Stimulated activated CD8-positive, alpha-beta memory T cell treated with anti-CD3 and anti-CD28 coated beads, Interleukin-4, amount 100 ng/mL, for 4 hours (primary cell): ENCODE results near the gene SGF29.
"Not testable (repeated sequence)": the region's sequence is repeated elsewhere in the genome, so short reads cannot be mapped to it uniquely, and the experiment has no call there.

Experiments used
- DNase-seq, 2 donors: peaks; one replicate each; pipeline ENCODE4 v3.0.0-alpha.2; 2020; ENCODE audit warnings: low read depth in 2 of 2, low spot score in 1 of 2

SGF29 gene

DNA sequence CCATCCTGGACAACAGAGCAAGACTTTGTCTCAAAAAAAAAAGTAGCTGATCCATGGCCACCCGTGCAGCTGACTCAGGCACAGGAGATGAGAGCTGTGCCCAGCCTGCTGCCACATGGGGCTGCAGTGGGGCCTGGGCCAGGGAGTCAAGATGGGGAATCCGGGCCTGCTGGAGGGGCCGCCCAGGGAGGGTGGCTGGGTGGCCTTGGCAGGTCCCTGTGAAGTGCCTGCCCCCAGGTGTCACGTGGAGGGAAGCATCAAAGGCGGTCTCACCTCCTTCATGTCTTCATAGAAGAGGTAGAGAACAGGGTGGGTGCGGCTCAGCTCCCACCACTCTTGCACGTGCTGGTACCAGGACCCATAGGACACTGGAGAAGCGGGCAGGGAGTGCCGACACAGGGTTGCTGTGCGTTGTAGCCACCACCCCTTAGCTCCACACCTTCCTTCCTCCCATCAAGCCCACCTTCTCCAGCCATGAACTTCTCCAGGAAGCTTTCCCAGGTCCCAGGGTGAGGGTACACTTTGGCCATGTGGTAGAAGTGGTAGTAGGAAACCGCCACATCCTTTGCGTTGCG lies 39.3 kb downstream of the SGF29 start:
- no peak for DNase-seq

DNA sequence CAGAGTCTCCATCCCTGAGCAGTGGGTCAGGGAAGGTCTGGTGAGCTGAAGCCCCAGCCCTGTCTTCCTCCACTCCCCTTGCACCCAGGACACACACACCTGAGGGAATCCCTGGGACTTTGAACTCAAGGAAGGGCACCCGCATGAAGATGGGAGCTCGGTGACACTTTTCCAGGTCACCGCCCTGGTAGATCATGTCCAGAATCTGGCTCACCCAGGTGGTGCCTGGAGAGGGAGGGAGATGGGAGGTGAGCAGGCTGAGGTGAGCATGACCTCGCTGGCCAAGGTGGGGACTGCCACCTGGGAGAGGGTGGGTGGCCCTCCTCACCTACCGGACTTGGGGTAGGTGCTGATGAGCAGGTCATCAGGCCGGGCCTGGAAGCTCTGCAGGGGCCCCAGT lies 41.7 kb downstream of the SGF29 start:
- DNase-seq: not testable (repeated sequence)

DNA sequence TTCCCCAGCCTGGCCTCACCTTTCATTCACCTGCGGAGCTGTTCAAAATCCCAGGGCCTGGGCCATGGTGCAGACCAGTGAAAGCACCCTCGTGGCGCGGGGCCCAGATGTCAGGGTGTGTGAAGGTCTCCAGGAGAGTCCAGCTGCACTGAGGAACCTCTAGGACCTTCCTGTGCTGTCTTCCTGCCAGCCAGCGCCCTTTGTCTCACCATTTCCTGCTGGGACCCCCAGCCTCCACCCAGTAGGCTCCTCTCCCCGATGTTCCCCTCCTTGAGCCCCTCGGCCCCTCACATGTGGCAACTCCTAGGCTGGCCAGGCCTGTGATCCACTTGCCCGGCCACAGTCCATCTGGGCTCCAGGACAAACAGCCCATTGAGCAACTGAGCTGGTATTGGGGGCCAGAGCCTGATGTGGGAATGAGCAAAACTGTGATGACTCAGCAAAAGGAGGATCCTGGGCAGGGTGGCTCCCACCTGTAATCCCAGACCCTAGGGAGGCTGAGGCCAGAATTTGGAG lies 42.5 kb downstream of the SGF29 start:
- no peak for DNase-seq

DNA sequence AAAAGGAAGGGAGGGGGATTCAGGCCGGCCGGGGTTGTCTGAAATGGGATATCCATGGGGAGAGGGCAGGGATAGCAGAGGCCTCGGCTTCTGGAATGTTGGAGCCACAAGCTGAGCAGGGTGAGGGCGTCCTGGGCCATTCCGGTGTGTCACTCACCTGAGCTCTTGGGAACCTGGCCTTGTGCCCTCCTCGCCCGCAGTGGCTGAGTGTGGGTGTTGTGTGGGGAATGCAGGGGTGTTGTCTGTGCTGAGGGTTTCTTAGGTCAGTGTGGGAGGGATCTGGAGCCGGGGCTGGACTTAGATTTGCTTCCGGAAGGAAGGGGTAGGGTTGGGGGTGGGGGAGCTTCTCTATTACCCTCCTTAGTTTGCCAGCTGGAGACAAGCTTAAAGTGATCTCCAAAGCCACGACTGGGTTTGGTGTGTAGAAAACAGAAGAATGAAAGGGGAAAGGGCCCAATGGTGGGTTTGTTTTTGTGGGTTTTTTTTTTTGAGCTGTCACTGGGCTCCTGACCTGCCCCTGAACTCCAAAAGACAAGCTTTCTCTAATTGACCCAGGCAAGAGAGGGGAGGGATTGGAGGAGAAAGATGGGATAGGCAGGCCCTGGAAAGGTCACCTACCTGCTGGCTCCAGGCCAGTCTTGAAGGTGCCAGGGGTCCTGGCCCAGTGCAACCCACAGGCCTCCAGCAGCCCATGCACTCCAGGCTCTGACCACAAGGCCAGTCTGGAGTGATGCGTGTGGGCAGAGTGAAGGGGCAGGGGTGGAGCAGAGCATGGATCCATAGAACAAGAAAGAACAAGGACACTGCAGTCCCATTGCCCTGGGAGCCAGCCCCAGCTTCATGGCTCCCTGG lies 43.3 kb downstream of the SGF29 start, which contains the start of gene SULT1A2:
SULT1A2 (minus strand) TSS at position 211 of the 852 bp plus-strand sequence. CDS start 1,120 bp downstream, outside the sequence.
- DNase-seq: no peak

DNA sequence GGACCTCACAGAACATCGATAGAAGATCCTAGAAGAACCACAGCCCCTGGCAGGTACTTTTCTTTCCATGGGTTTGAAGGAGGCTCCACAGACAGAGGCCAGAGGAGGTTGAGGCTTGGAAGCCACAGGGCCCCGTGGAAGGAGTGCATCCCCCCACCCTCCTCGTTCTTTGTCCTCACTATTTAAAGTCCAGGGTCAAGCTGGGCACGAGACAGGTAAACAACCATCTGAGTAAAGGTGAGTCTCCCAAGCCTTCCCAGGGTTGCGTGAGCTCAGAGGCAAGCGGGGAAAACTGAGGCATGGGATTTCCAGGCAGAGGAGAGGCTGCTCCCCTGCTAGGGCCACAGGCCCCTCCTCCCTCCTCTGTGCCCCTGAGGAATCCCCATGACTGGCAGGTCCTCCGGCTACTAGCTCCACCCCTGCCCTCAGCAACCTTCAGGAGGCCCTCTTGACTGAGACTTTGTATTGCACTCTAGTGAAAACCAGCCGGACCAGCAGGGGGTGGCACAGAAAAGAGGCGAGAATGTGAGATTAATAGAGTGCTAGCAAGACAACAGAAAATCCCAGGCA lies 44.1 kb downstream of the SGF29 start:
- DNase-seq: no peak

DNA sequence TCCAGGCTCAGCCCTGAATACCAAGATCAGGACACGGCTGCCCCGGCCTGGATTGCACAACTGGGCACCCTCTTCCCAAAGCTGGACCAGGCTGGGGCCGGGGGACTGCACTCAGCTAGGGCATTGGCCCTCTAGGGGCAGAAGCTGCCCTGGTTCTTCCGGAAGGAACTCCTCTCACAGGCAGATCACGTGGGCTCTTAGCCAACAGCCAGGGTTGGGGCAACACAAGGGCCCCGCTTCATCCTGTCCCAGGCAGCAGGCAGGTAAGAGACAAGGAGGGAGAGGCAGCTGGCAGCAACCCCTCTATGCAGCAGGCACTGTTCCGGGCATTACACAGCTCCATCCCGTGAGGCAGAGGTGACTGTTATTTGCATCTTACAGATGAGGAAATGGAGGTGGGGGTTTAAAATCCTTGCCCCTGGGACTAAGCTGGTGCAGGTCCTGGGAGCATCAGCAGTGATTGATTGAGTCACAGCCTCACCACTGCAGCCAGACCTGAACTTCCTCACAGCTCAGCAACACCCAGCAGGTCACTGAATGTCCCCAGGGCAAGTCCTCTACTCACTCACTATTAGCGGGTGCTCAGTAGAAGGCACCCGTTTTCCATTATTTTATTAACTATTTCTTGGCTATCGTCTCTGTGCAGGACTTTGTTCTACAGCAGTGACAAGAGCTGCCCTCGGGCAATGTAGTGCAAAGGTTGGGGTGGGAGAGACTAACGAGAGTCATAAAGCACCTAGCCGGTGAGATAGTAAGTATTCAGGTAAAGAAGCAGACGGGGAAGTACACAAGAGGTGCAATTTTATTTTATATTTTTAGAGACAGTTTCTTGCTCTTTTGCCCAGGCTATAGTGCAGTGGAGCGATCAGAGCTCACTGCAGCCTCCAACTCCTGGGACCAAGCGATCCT lies 45.9 kb downstream of the SGF29 start:
- not testable (repeated sequence) for DNase-seq

DNA sequence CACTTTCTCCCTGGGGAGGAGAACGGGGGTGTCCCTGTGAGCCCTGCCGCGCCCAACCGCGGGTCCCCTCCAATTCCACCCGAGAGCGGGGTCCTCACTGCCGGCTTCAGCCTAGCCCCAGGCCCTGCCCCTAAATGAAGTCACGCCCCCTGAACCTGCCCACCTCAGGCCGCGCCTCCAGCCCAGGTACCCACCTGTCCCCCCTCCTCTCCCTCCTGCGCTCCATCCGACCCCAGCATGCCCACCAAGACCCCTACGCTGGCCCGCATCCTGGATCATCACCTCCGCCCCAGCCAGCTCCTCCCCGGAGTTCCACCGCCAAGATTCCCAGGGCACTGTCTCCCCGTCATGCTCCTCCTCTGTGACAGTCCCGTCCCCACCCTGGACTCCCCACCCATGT lies 47.2 kb downstream of the SGF29 start:
- DNase-seq: not testable (repeated sequence)

DNA sequence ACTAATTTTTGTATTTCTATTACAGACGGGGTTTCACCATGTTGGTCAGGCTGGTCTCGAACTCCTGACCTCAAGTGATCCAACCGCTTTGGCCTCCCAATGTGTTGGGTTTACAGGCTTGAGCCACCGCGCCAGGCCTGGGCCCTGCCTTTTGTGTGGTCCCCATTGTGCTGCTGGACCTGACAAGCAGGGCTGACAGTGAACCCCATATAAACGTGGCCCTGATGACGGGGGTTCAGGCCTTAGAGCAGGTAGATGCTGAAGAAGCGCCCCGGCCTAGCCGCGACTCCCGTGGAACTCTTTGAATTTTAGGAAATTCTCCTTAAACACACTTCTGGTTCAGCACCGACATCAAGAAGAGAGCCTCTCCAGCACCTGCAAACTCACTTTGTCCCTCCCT lies 47.9 kb downstream of the SGF29 start:
- not testable (repeated sequence) for DNase-seq

DNA sequence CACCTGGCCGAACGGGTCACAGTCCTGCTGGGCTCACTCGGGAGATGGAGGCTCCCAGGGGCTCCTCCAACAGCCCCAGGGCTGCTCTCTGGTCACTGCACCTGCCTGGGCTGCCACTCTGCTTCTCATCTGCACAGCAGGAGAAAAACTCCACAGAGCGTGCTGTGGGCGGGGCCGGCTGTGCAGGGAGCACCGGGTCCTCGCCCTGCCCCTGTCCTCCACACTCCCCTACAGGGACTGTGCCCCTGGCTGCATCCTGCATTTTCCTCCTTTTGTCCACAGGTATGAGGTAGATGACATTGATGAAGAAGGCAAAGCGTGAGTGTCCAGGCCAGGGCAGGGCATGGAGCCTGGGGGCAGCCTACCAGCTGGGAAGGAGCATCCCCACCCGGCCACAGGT lies 48.3 kb downstream of the SGF29 start:
- not testable (repeated sequence) for DNase-seq

DNA sequence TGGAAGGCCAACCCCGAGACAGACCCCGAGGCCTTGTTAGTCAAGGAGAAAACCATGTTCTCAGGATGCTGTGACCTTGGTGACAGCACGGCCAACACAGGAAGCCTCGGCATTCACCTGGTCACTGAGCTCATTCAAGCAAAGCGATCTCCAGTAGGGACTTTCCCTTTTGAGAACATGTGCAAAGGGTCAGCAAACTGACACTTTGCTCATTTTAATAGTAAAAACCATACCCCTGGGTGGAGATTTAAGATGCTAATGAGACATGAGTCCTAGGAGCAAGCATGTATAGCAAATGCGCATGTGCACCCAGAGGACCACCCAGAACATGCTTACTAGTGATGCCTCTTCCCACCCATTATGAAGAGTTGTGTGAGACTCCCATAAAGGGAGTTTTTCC lies 48.8 kb downstream of the SGF29 start:
- DNase-seq: no peak

DNA sequence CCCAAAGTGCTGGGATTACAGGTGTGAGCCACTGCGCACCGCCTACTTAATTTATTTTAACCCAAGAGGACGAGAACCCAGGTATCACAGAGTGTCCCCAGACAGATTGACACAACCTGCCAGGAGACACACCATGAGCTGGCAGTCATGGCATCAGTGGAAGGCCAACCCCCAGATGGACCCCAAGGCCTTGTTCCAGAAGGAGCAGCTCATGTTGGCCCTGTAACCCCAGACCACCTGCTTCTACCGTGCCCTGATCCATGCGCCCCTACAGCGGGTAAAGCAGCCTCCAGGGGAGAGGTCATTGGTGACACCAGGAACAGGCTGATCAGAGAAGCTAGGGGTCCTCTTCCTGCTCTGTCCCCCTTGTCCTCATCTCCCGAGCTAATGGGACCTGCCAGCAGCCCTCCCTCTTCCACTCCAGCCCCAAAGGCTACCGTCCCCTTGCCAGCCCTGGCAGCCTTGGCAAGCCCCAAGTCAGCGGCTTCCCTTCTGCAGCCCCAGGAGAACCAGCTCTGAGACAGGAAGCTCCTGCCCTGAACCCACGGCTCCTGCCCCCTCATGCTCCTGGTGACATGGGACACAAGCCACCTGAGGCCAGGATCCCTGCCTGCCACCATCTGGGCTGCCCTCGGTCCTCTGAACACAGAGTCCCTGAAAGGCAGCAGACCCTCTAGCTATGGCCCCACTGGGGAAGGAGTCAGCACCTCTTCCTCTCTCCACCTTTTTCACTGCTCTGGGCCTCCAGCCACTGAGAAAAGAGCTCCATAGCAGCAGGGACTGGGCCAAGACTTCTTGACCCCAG lies 49.9 kb downstream of the SGF29 start:
- no peak for DNase-seq

DNA sequence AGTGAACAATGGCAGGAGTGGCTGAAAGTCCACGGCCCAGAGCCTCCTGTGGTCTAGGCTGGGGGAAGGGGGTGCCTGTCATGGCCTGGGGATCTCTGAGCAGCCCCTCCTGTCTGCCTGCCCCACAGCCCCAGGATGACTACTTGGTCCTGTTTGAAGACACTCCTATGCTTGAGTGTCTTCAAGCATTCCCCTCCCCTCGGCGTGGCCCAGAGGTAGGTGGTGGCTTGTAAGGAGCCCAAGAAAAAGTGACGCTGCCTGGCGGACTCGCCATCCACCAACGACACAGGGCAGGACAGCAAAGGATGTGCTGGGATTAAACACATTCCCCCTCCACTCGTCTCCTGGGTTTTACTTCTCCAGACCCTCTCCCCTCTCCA lies 50.5 kb downstream of the SGF29 start:
- DNase-seq: no peak

DNA sequence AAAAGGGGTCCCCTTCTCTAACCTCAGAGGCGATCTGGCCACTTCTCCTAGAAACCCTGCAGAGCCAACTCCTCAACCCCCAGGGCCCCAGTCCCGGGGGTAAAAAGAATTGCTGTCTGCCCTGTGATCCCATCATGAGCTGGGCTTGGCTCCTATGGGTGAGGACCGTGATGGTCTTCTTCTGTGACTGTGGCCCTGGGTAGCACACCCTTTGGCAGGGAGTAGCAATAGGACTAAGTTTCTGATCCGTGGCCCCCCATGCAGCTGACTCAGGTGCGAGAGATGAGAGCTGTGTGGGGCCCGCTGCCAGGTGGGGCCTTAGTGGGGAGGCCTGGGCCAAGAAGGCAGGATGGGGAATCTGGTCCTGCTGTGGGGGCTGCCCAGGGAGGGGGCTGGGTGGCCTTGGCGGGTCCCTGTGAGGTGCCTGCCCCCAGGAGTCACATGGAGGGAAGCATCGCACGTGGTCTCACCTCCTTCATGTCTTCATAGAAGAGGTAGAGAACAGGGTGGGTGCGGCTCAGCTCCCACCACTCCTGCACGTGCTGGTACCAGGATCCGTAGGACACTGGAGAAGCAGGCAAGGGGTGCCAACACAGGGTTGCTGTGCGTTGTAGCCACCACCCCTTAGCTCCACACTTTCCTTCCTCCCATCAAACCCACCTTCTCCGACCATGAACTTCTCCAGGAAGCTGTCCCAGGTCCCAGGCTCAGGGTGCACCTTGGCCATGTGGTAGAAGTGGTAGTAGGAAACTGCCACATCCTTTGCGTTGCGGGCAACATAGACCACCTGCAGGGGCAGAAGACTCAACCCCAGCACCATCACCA lies 52.8 kb downstream of the SGF29 start:
- no peak for DNase-seq

DNA sequence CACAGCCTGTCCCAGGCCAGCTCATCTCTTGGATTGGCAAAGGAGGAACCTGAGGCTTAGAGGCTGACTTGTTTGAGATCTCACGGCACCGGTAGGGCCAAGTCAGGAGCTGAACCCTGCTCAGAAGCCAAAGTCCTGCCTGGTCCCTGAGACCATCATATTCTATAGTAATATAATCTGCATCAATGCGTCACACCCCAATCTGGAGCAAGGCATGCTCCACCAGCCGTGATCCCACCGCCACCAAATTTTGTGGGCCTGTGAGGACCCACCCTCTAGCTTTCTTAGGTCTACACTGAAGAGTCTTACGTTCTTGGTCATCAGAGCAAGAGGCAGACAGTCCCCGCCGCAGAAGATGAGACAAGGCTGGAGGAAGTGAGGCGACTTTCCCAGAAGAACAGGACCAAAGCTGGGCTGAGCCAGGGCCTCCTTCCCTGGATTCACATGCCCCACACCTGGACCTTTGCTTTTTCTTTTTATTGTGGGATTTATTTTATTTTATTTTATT lies 53.5 kb downstream of the SGF29 start:
- DNase-seq: no peak

DNA sequence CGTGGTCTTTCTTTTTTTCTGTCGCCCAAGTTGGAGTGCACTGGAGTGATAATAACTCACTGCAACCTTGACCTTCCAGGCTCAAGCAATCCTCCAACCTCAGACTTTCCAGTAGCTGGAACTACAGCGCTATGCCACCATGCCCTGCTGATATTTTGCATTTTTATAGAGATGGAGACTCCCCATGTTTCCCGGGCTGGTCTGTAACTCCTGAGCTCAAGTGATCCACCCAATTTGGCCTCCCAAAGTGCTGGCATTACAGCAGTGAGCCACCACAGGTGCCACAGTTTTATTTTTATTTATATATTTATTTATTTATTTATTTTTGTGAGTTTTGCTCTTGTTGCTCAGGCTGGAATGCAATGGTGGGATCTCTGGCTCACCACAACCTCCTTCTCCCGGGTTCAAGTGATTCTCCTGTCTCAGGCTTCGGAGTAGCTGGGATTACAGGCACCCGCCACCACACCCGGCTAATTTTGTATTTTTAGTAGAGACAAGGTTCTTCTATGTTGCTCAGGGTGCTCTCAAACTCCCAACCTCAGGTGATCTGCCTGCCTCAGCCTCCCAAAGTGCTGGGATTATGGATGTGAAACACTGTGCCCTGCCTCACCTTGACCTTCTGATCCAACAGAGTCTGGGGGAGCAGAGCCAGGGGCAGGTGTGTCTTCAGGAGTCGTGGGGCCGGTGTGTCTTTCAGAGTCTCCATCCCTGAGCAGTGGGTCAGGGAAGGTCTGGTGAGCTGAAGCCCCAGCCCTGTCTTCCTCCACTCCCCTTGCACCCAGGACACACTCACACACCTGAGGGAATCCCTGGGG lies 54.2 kb downstream of the SGF29 start:
- DNase-seq: not testable (repeated sequence)

DNA sequence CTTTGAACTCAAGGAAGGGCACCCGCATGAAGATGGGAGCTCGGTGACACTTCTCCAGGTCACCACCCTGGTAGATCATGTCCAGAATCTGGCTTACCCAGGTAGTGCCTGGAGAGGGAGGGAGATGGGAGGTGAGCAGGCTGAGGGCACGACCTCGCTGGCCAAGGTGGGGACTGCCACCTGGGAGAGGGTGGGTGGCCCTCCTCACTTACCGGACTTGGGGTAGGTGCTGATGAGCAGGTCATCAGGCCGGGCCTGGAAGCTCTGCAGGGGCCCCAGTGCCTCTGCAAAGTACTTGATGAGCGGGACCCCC lies 54.7 kb downstream of the SGF29 start:
- not testable (repeated sequence) for DNase-seq

DNA sequence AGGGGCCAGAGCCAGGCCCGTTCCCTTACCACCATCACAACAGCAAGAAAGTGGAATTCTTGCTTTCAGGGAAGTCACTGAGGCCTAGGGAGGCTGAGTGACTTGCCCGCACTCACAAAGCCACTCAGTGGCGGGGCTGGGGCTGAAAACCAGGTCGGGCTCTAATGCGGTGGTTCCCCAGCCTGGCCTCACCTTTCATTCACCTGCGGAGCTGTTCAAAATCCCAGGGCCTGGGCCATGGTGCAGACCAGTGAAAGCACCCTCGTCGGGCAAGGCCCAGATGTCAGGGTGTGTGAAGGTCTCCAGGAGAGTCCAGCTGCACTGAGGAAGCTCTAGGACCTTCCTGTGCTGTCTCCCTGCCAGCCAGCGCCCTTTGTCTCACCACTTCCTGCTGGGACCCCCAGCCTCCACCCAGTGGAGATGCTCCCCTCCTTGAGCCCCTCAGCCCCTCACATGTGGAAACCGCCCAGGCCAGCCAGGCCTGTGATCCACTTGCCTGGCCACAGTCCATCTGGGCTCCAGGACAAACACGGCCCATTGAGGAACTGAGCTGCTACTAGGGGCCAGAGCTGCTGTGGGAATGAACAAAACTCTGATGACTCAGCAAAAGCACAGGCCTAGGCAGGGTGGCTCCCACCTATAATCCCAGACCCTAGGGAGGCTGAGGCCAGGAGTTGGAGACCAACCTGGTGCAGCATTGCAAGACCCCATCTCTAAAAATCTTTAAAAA lies 55.3 kb downstream of the SGF29 start:
- DNase-seq: not testable (repeated sequence)
